Sigmoid colon (tissue), 7 donors: Measurements from ENCODE around the gene ARRDC3. TPM values are rescaled to one million over a fixed set of nuclear protein-coding genes. Genes with fewer than 3 reads are reported as not detected.
"Not testable (repeated sequence)": the region's sequence is repeated elsewhere in the genome, so short reads cannot be mapped to it uniquely, and the experiment has no call there.

ENCODE experiments used
- DNase-seq: peaks from one replicate; pipeline ENCODE4 v3.0.0-alpha.2; 2019
- H3K27ac ChIP-seq, 4 donors: fragments of 200-600 bp; sonication (generic); one replicate each; pipeline ENCODE4 v1.5.1; 2016 to 2019; ENCODE audit warnings: mild to moderate bottlenecking in 1 of 4
- H3K27me3 ChIP-seq, 3 donors: fragments of 200-600 bp; sonication (generic); one replicate each; pipeline ENCODE4 v1.5.1; 2019; ENCODE audit warnings: mild to moderate bottlenecking in 1 of 3
- H3K36me3 ChIP-seq, 4 donors: fragments of 200-600 bp; sonication (generic); one replicate each; pipeline ENCODE4 v1.5.1; 2016 to 2019
- H3K4me1 ChIP-seq, 4 donors: fragments of 200-600 bp; sonication (generic); one replicate each; pipeline ENCODE4 v1.5.1; 2017 to 2019
- H3K4me3 ChIP-seq, 4 donors: fragments of 200-600 bp; sonication (generic); one replicate each; pipeline ENCODE4 v1.5.1; 2017 to 2019; ENCODE audit warnings: mild to moderate bottlenecking in 2 of 4, moderate library complexity in 1 of 4
- H3K9me3 ChIP-seq, 4 donors: fragments of 200-600 bp in 3 of 4; sonication (generic) in 3 of 4; one replicate each; pipeline versions ENCODE4 v1.5.1 to v1.6.1; 2013 to 2019
- EP300 ChIP-seq, 4 donors: sonication (generic); formaldehyde crosslinking; IDR thresholded peaks; one replicate each; pipeline ENCODE4 v1.6.1; 2017; ENCODE audit warnings: antibody characterized with exemption in 4 of 4
- POLR2A ChIP-seq, 2 donors: fragments of 450-650 bp; IDR thresholded peaks; one replicate each; pipeline ENCODE4 v1.6.1; 2016; ENCODE audit warnings: antibody characterized with exemption in 2 of 2, mild to moderate bottlenecking in 2 of 2, moderate library complexity in 2 of 2
- POLR2AphosphoS5 ChIP-seq, 4 donors: sonication (generic); formaldehyde crosslinking; IDR thresholded peaks; one replicate each; pipeline ENCODE4 v1.6.1; 2017; ENCODE audit warnings: antibody characterized with exemption in 4 of 4
- WGBS, 2 donors: extraction: QIAGEN DNeasy Blood & Tissue Kit; methylation state at CpG; one replicate each; pipeline ENCODE4 v1.1.7; 2013; 5-methylcytosine and 5-hydroxymethylcytosine counted together
- intact Hi-C: fragments of 100-400 bp; cut with DNase I; formaldehyde crosslinking; loops from one replicate; pipeline ENCODE4 v1.15.1; 2023
- polyA plus RNA-seq, 3 donors: library from polyadenylated mRNA; stranded (reverse); fragments of 200-250 nt; gene quantifications; one replicate each; pipeline ENCODE4 v1.2.3, GENCODE V29; 2013
- total RNA-seq, 4 donors: library from RNA; depleted of rRNA; stranded (reverse); fragments of >200 nt; gene quantifications; one replicate each; pipeline ENCODE4 v1.1.0, GENCODE V29; 2016
- TF ChIP-seq, protein P1 (sequence below), 4 experiments: fragments of 450-650 bp in 3 of 4; fragments of 200-600 bp in 1 of 4; IDR thresholded peaks; one replicate each; pipeline ENCODE4 v1.5.1; 2016 to 2019; ENCODE audit warnings: antibody characterized with exemption in 4 of 4, mild to moderate bottlenecking in 3 of 4, moderate library complexity in 2 of 4
- donor health status: healthy with polysubstance abuse.
- donor health status: Bipolar disorder and iron deficiency.
- donor health status: healthy.

The ARRDC3 gene
- total and polyA plus RNA-seq, 7 donors, result 9.7 to 66.7 (median 35.2) TPM

DNA sequence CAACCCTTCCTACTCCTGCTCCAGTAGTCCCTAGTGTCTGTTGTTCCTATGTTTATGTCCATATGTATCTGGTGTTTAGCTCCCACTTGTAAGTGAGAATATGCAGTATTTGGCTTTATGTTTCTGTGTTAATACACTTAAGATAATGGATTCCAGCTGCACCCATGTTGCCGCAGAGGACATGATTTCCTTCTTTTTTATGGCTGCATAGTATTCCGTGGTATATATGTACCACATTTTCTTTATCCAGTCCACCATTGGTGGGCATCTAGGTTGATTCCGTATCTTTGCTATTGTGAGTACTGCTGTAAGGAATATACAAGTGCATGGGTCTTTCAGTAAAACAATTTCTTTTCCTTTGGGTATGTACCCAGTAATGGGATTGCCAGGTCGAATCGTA lies 5.2 kb upstream of the ARRDC3 start:
- Histone ChIP-seq H3K4me1 (peaks cover 0 to 15% (median 11%) of the 10 kb centered on the region in 4 donors), H3K27ac (no peak overlapping the region), H3K4me3 (no peak overlapping the region), H3K27me3 (no peaks in the 10 kb centered on the region), H3K36me3 (no peaks in the 10 kb centered on the region), H3K9me3 (no peaks in the 10 kb centered on the region)
- intact Hi-C loops, result no loop called here
- no peak for TF ChIP-seq POLR2AphosphoS5 (IDR thresholded peaks at IDR 0.05)
- no peak for TF ChIP-seq EP300 (IDR thresholded peaks at IDR 0.05)
- TF ChIP-seq, protein P1, sequence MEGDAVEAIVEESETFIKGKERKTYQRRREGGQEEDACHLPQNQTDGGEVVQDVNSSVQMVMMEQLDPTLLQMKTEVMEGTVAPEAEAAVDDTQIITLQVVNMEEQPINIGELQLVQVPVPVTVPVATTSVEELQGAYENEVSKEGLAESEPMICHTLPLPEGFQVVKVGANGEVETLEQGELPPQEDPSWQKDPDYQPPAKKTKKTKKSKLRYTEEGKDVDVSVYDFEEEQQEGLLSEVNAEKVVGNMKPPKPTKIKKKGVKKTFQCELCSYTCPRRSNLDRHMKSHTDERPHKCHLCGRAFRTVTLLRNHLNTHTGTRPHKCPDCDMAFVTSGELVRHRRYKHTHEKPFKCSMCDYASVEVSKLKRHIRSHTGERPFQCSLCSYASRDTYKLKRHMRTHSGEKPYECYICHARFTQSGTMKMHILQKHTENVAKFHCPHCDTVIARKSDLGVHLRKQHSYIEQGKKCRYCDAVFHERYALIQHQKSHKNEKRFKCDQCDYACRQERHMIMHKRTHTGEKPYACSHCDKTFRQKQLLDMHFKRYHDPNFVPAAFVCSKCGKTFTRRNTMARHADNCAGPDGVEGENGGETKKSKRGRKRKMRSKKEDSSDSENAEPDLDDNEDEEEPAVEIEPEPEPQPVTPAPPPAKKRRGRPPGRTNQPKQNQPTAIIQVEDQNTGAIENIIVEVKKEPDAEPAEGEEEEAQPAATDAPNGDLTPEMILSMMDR (IDR thresholded peaks at IDR 0.05), result no peak
- no peak for TF ChIP-seq POLR2A (IDR thresholded peaks at IDR 0.05)
- WGBS, 2 donors, result 97% methylated on average over 5 of the region's 5 CpGs
- no peak for DNase-seq

DNA sequence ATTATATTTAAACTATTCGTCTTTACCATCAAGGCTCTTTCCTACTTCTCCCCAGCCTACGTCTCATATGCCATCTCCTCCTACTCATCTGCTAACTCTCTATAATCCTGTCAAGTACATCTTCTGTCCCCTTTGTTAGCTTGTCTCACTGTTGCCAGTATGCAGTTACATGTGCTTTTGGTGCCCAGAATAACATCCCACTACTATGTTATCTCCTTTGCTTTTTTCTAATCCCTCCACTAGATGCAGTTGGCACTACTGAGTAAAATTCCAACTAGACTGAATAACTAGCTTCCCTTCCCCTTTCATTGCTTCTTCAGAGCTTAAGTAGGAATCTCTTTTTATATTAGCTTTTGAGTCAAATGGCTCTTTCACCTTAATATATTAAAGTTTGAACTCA lies 3.0 kb upstream of the ARRDC3 start:
- H3K27me3 ChIP-seq, result no peaks in the 10 kb centered on the region
- 83 to 94% methylated on average over 2 of the region's 2 CpGs for WGBS, 2 donors
- intact Hi-C loops, result no loop called here
- no peak for DNase-seq
- TF ChIP-seq EP300 (IDR thresholded peaks at IDR 0.05) (no peak), POLR2AphosphoS5 (IDR thresholded peaks at IDR 0.05) (no peak), POLR2A (IDR thresholded peaks at IDR 0.05) (no peak)
- TF ChIP-seq, protein P1 (IDR thresholded peaks at IDR 0.05), result no peak
- H3K4me1 ChIP-seq, result peaks cover 0 to 15% (median 11%) of the 10 kb centered on the region in 4 donors
- no peak overlapping the region for H3K4me3 ChIP-seq
- H3K27ac ChIP-seq, result no peak overlapping the region
- H3K36me3 ChIP-seq, result no peaks in the 10 kb centered on the region
- no peaks in the 10 kb centered on the region for H3K9me3 ChIP-seq

DNA sequence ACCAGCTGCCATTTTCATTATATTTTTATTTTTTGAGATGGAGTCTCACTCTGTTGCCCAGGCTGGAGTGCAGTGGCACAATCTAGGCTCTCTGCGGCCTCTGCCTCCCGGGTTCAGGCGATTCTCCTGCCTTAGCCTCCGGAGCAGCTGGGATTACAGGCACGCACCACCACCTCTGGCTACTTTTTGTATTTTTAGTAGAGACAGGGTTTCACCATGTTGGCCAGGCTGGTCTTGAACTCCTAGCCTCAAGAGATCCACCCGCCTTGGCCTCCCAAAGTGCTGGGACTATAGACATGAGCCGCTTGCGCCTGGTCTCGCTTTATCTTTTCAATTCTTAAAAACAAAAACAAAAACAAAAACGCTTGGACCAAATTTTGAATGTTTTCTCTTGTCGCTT lies 2.5 kb upstream of the ARRDC3 start:
- not testable (repeated sequence) for H3K4me3 ChIP-seq, H3K9me3 ChIP-seq, H3K27ac ChIP-seq, H3K27me3 ChIP-seq, H3K36me3 ChIP-seq, DNase-seq
- peaks cover 0 to 15% (median 11%) of the 10 kb centered on the region in 4 donors for H3K4me1 ChIP-seq
- intact Hi-C loops, result loop anchor here (2.0 kb wide), 1 partner anchor 519 kb away; no protein-coding TSS in a partner anchor
- 92% methylated on average over 11 of the region's 11 CpGs for WGBS, 2 donors

DNA sequence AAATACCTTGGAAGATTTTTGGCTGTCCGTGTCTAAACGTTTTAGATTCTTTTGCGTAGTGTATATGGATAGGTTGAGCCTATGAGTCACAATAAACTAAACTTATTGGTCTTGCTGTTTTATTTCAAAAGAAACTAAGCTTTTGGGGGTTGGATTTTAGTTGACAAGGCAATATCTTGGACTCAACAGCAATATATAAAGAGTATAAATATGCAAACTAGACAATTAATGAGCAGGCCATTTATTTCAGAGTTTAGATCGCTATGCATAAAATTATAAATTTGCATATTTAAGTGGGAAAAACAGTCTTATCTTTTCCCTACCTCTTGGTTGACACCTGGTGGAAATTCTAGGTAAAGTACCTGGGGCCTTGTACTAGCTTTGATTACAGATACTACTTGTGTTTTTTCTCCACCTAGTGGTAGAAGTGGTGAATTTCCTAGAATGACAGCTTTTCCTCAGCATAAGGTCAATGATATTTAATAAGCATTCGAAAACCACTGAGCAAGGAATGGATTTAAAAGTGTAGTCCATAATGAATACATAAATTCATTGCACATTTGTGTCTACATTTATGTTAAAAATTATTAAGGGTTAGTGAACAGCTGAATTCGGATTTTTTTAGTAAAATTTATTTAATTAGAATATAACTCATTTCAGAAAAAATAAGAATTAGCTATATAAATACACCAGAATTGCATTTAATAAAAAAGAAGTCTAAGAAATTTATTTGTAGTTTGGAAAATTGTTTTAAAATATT lies 1.7 kb upstream of the ARRDC3 start:
- TF ChIP-seq, protein P1 (IDR thresholded peaks at IDR 0.05), result peak; percentile 97 to 100 (median 99)
- TF ChIP-seq POLR2AphosphoS5 (IDR thresholded peaks at IDR 0.05), result no peak
- 1 to 12% methylated on average over 6 of the region's 6 CpGs for WGBS, 2 donors
- intact Hi-C loops, result loop anchor here (1.0 to 5.0 kb wide), 6 partner anchors 58 to 518 kb away; no protein-coding TSS in a partner anchor
- Histone ChIP-seq H3K4me1 (peaks cover 0 to 15% (median 11%) of the 10 kb centered on the region in 4 donors), H3K36me3 (no peaks in the 10 kb centered on the region), H3K27ac (peak overlapping the region; percentile 96 to 100 (median 98)), H3K9me3 (no peaks in the 10 kb centered on the region), H3K4me3 (no peak overlapping the region), H3K27me3 (no peaks in the 10 kb centered on the region)
- no peak for DNase-seq

DNA sequence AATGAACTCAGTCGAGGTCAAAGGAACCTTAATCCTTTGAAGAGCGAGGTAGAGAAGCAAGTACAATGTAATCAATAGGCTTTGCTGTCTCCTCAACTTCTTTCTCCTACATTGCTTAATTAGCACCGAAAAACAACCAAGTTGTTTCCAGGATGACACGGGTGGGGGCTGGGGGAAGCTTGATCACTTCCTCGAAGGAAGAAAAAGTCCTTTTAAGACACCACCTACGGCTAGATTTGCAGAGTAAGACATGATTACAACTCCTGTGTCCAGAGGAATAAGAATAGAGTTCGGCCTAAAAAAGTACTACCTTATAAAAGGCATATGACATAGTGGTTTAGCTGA lies 811 bp upstream of the ARRDC3 start:
- H3K27ac ChIP-seq, result peak overlapping the region; percentile 96 to 100 (median 98)
- H3K36me3 ChIP-seq, result no peaks in the 10 kb centered on the region
- no peaks in the 10 kb centered on the region for H3K9me3 ChIP-seq
- TF ChIP-seq, protein P1 (IDR thresholded peaks at IDR 0.05), result no peak
- TF ChIP-seq POLR2AphosphoS5 (IDR thresholded peaks at IDR 0.05) (no peak), EP300 (IDR thresholded peaks at IDR 0.05) (no peak), POLR2A (IDR thresholded peaks at IDR 0.05) (no peak)
- peak overlapping the region; percentile 73 to 82 (median 82) for H3K4me3 ChIP-seq
- H3K27me3 ChIP-seq, result no peaks in the 10 kb centered on the region
- DNase-seq, result no peak
- 2 to 3% methylated on average over 7 of the region's 7 CpGs for WGBS, 2 donors
- peaks cover 0 to 20% (median 12%) of the 10 kb centered on the region in 4 donors for H3K4me1 ChIP-seq
- intact Hi-C loops, result loop anchor here (1.0 to 5.0 kb wide), 7 partner anchors 57 to 517 kb away; no protein-coding TSS in a partner anchor
